Hepatocyte (in vitro differentiated cells): ENCODE data around the gene RPS6KA1.

Experiments used
- EZH2 ChIP-seq: fragments of 200-600 bp; sonication (generic); IDR thresholded peaks from 2 replicates; pipeline ENCODE4 v1.6.1; 2016; ENCODE audit warnings: antibody characterized with exemption, mild to moderate bottlenecking, borderline replicate concordance
- EZH2phosphoT487 ChIP-seq: fragments of 200-600 bp; sonication (generic); IDR thresholded peaks from one replicate; pipeline ENCODE4 v1.6.1; 2018; ENCODE audit warnings: antibody characterized with exemption, mild to moderate bottlenecking, low read depth, moderate library complexity; ENCODE audit not compliant: unreplicated experiment, severe bottlenecking
- TF ChIP-seq, protein P1 (sequence below): fragments of 200-600 bp; sonication (generic); IDR thresholded peaks from 2 replicates; pipeline ENCODE4 v1.5.1; 2016; ENCODE audit warnings: antibody characterized with exemption, mild to moderate bottlenecking; ENCODE audit not compliant: poor library complexity

DNA sequence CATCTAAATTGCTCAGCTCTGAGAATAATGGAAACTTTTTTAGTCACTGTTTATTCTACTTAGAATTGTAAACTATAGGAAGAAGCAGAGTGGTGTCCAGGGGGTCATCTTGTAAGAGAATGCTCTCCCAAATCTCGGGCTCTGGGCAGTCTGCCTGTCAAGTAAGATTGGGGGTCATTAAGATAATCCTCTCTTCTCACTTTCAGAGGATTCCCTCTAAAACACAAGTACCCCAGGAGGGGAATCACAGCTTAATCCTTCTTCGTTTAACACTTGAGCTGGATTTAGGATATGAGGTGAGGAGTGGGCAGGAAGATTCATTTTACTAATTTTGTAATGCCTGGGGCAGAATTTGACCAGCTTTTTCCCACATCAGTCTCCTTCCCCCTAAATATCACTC, 81.2 kb downstream of the RPS6KA1 start:
- TF ChIP-seq EZH2 (no peak), EZH2phosphoT487 (no peak)
- TF ChIP-seq, protein P1, sequence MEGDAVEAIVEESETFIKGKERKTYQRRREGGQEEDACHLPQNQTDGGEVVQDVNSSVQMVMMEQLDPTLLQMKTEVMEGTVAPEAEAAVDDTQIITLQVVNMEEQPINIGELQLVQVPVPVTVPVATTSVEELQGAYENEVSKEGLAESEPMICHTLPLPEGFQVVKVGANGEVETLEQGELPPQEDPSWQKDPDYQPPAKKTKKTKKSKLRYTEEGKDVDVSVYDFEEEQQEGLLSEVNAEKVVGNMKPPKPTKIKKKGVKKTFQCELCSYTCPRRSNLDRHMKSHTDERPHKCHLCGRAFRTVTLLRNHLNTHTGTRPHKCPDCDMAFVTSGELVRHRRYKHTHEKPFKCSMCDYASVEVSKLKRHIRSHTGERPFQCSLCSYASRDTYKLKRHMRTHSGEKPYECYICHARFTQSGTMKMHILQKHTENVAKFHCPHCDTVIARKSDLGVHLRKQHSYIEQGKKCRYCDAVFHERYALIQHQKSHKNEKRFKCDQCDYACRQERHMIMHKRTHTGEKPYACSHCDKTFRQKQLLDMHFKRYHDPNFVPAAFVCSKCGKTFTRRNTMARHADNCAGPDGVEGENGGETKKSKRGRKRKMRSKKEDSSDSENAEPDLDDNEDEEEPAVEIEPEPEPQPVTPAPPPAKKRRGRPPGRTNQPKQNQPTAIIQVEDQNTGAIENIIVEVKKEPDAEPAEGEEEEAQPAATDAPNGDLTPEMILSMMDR = no peak
